Aorta (tissue), 5 donors: Measurements from ENCODE around the gene STRA8. TPM values are rescaled to one million over a fixed set of nuclear protein-coding genes. Genes with fewer than 3 reads are reported as not detected.

Experiments
- ATAC-seq: fragments of 200-7000 bp; cut with Tn5 transposase; one replicate; pipeline ENCODE4 v1.9.1; 2022; ENCODE audit warnings: moderate library complexity; ENCODE audit not compliant: low FRiP score
- DNase-seq, 2 donors: peaks; one replicate each; pipeline ENCODE4 v3.0.0-alpha.2; 2020
- H3K27ac ChIP-seq, 2 donors: one replicate each; pipeline ENCODE4 v1.5.1; 2013; ENCODE audit warnings: low read length in 2 of 2, mild to moderate bottlenecking in 2 of 2, moderate library complexity in 2 of 2, control low read depth in 1 of 2, inconsistent platforms in 1 of 2, low read depth in 1 of 2
- H3K27me3 ChIP-seq, 2 donors: one replicate each; pipeline ENCODE4 v1.6.1; 2013; ENCODE audit warnings: control low read depth in 1 of 2, low read length in 1 of 2, mild to moderate bottlenecking in 1 of 2, moderate library complexity in 1 of 2; ENCODE audit not compliant: insufficient read depth in 2 of 2, control insufficient read depth in 1 of 2
- H3K36me3 ChIP-seq, 2 donors: one replicate each; pipeline ENCODE4 v1.6.1; 2013; ENCODE audit warnings: control low read depth in 1 of 2, low read length in 1 of 2, mild to moderate bottlenecking in 1 of 2; ENCODE audit not compliant: insufficient read depth in 2 of 2, control insufficient read depth in 1 of 2
- H3K4me1 ChIP-seq, 2 donors: one replicate each; pipeline ENCODE4 v1.6.1; 2013; ENCODE audit warnings: low read length in 2 of 2, control low read depth in 1 of 2, mild to moderate bottlenecking in 1 of 2, moderate library complexity in 1 of 2; ENCODE audit not compliant: insufficient read depth in 2 of 2, control insufficient read depth in 1 of 2
- H3K4me3 ChIP-seq, 2 donors: one replicate each; pipeline ENCODE4 v1.5.1; 2013; ENCODE audit warnings: low read length in 2 of 2, control low read depth in 1 of 2, mild to moderate bottlenecking in 1 of 2
- H3K9me3 ChIP-seq: one replicate; pipeline ENCODE4 v1.6.1; 2013; ENCODE audit warnings: mild to moderate bottlenecking, low read length; ENCODE audit not compliant: control insufficient read depth
- WGBS, 2 donors: extraction: QIAGEN DNeasy Blood & Tissue Kit; methylation state at CpG; one replicate each; pipeline ENCODE4 v1.1.7; 2013; 5-methylcytosine and 5-hydroxymethylcytosine counted together
- intact Hi-C, 2 donors: fragments of 100-400 bp; cut with DNase I; formaldehyde crosslinking; loops; one replicate each; pipeline versions ENCODE4 v1.14.2 to v1.15.0; 2022
- long read RNA-seq, 2 donors: library from polyadenylated mRNA; unstranded; transcript quantifications; one replicate each; pipeline ENCODE4 v2.0.0, GENCODE V29; 2020 to 2021
- polyA plus RNA-seq, 2 donors: library from polyadenylated mRNA; stranded (reverse); fragments of 200-250 nt; gene quantifications; one replicate each; pipeline ENCODE4 v1.2.3, GENCODE V29; 2013
- total RNA-seq, 2 donors: library from RNA; stranded (reverse); fragmentation: NEBNext Ultra II Directional; extraction: Animal tissue kit (Norgen Biotek cat#: 25700); gene quantifications; one replicate each; pipeline ENCODE4 v1.2.1, GENCODE V29; 2021
- donor health status: healthy with polysubstance abuse.
- donor health status: Bipolar disorder and iron deficiency.
- donor health status: DM: no; HTN: no; CAD: no.
- donor health status: DM: no; HTN: no; CAD: no.
- donor health status: DM: yes; HTN: yes; CAD: no.

STRA8 gene, protein sequence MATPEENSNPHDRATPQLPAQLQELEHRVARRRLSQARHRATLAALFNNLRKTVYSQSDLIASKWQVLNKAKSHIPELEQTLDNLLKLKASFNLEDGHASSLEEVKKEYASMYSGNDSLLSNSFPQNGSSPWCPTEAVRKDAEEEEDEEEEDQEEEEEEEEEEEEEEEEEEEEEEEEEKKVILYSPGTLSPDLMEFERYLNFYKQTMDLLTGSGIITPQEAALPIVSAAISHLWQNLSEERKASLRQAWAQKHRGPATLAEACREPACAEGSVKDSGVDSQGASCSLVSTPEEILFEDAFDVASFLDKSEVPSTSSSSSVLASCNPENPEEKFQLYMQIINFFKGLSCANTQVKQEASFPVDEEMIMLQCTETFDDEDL
- total RNA-seq (not detected), polyA plus RNA-seq (not detected)
- long read RNA-seq, donor 1, result 0 reads
- long read RNA-seq, donor 2, result 0 reads

GRCh38 chr7:135233570-135233969 lies at the start of gene STRA8:
STRA8 (plus strand) TSS chr7:135233838; CDS start chr7:135240525, 6,687 bp downstream.
- no peaks in the 10 kb centered on the region for H3K36me3 ChIP-seq
- 92 to 94% methylated on average over 28 of the region's 28 CpGs for WGBS, 2 donors
- intact Hi-C loops, result no loop called here
- no peaks in the 10 kb centered on the region for H3K27me3 ChIP-seq
- no peak for ATAC-seq
- H3K4me3 ChIP-seq, result no peak within 1 kb of the TSS
- no peaks in the 10 kb centered on the region for H3K4me1 ChIP-seq
- DNase-seq, result no peak
- no peaks in the 10 kb centered on the region for H3K9me3 ChIP-seq
- no peak within 1 kb of the TSS for H3K27ac ChIP-seq

DNA sequence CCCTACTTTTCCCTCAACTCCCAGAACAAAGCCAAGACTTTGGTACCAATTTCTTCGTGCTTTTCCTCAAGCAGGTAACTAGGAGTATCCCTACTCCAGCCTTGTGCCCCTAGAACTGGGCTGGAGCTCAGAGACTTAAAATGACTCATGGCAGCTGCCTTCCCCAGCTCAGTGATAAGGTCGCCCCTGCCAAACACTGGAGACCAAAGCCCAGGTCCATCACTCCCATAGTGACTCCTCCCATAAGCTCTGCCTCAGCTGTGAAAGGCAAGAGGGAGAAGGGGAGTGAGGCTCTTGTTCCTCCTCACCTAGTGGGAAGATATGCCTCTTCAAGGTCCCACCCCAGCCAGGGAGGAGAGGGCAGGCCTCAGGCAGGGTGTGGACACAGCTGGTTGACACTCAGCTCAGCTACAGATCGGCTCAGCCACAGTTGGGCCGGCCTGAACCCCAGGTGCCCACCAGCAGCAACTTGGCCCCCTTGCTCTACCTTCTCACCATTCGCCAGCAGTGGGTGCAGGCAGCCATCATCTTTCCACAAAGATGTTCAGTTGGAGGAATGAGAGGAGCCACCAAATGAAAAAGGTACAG lies 49.3 kb upstream of the STRA8 start:
- H3K4me3 ChIP-seq, result no peak overlapping the region
- H3K4me1 ChIP-seq, result no peaks in the 10 kb centered on the region
- ATAC-seq (no peak), DNase-seq (no peak)
- intact Hi-C loops, result no loop called here
- no peaks in the 10 kb centered on the region for H3K27me3 ChIP-seq
- H3K9me3 ChIP-seq, result peaks cover 12% of the 10 kb centered on the region
- H3K36me3 ChIP-seq, result peaks cover 12 to 18% of the 10 kb centered on the region in 2 donors
- H3K27ac ChIP-seq, result no peak overlapping the region
- WGBS, 2 donors, result 93% methylated on average over 5 of the region's 5 CpGs

- DNase-seq (peak in 1 of 2 donors; percentile 51), ATAC-seq (no peak)
- intact Hi-C loops, result no loop called here
- WGBS, 2 donors, result 87 to 89% methylated on average over 7 of the region's 7 CpGs
- no peak overlapping the region for H3K27ac ChIP-seq
- H3K27me3 ChIP-seq, result no peaks in the 10 kb centered on the region
- peaks cover 12% of the 10 kb centered on the region for H3K9me3 ChIP-seq
- no peak overlapping the region for H3K4me3 ChIP-seq
- peaks cover 12 to 18% of the 10 kb centered on the region in 2 donors for H3K36me3 ChIP-seq
- H3K4me1 ChIP-seq, result no peaks in the 10 kb centered on the region
These were observed 48.0 kb upstream of the STRA8 start for GRCh38 chr7:135185471-135186260.

DNA sequence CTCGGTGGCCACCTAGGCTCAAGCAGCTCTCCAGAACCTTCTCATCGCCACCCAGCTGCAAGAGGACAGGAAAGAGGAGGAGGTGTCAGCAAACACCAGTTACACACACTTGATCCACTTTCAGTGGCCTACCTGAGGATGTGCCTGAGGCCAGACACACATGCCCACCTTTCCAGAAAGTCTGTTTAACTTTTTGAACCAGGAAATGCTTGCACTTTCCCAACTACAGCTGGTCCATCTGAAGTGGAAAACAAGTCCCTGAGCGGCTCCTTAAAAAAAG lies 47.4 kb upstream of the STRA8 start:
- Histone ChIP-seq H3K9me3 (peaks cover 10% of the 10 kb centered on the region), H3K4me3 (no peak overlapping the region), H3K27me3 (no peaks in the 10 kb centered on the region), H3K36me3 (peaks cover 12 to 18% of the 10 kb centered on the region in 2 donors), H3K27ac (no peak overlapping the region), H3K4me1 (no peaks in the 10 kb centered on the region)
- 94 to 98% methylated on average over 3 of the region's 3 CpGs for WGBS, 2 donors
- no peak for DNase-seq
- ATAC-seq, result no peak
- intact Hi-C loops, result no loop called here

DNA sequence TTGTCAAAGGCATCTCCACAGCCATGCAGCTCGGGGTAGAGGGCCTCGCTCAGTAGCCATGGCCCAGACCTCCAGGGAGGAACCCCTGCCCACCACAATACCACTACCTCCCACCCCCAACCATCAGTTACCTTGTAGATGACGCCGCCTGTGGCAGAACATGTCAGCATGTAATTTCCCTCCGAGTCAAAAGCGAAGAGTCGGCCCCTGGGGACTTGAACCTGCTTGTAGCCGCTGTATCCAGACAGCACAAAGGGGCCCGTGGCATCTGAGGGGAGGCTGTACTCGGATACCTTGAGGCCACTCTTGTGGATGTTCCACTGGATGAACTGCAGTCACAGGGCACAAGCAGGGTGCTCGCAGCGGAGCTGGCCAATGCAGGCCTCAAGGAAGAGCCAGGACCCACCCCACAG lies 46.8 kb upstream of the STRA8 start:
- intact Hi-C loops, result no loop called here
- no peak for ATAC-seq
- H3K27ac ChIP-seq, result no peak overlapping the region
- H3K4me1 ChIP-seq, result no peaks in the 10 kb centered on the region
- H3K4me3 ChIP-seq, result no peak overlapping the region
- H3K36me3 ChIP-seq, result peaks cover 12 to 18% of the 10 kb centered on the region in 2 donors
- no peaks in the 10 kb centered on the region for H3K27me3 ChIP-seq
- peaks cover 10% of the 10 kb centered on the region for H3K9me3 ChIP-seq
- DNase-seq, result peak in 1 of 2 donors; percentile 67
- 85 to 86% methylated on average over 12 of the region's 12 CpGs for WGBS, 2 donors

DNA sequence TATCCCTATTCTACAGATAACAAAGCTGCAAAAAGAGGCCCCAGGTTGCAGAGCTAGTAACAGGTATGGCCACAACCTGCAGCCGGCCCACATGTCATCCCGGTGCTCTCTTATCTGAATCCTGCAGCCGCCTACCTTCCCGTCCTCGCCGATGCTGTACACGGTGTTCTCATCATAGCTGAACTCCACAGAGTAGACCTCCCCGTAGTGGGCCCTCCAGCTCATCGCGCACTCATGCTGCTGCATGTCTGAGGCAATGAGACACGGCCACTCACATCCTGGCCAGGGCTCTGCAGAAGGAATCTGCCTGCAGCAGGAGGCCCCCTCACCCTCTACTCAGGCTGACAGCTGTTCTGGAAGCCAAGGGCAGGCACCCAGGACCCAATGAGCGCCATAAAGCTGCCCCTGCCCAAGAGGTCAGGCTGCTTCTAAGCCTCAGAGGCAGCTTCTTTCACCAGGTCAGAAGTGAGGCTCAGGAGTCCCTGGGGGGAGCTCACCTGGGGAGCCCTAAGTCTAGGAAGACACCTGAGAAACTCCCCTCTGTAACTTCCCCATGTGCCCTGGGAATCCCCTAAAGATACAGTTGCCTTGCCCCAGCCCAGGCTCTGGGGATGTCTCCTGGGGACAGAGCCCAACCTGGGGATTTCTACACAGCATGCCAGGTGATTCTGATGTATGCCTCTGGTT lies 45.2 kb upstream of the STRA8 start:
- H3K4me3 ChIP-seq, result no peak overlapping the region
- peaks cover 5 to 15% of the 10 kb centered on the region in 2 donors for H3K36me3 ChIP-seq
- no peak overlapping the region for H3K27ac ChIP-seq
- intact Hi-C loops, result no loop called here
- no peaks in the 10 kb centered on the region for H3K9me3 ChIP-seq
- no peaks in the 10 kb centered on the region for H3K4me1 ChIP-seq
- no peak for ATAC-seq
- WGBS, 2 donors, result 94 to 98% methylated on average over 12 of the region's 12 CpGs
- DNase-seq, result peak; percentile 22 to 53
- H3K27me3 ChIP-seq, result no peaks in the 10 kb centered on the region

DNA sequence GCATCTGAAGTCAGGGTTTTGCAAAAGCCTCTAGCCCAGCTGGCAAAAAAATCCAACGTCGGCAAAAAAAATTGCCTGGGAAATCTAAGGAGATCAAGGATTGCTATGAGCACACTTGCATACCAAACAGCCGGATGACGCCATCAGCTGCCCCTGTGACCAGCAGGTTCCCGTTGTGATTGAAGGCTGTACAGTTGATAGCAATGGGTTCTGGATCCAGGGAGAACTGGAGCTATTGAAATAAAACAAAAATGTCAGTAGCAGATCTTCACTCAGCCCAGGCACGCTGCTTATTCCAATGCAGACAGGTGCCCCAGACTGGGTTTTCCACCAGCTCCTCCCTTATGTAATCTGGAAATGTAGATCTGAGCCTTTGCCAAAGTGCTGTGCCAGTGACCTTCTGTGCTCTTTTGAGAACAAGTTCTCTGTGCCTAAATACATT lies 44.4 kb upstream of the STRA8 start:
- H3K36me3 ChIP-seq, result peaks cover 2 to 13% of the 10 kb centered on the region in 2 donors
- H3K9me3 ChIP-seq, result no peaks in the 10 kb centered on the region
- 90 to 92% methylated on average over 6 of the region's 6 CpGs for WGBS, 2 donors
- no peak overlapping the region for H3K27ac ChIP-seq
- H3K4me3 ChIP-seq, result no peak overlapping the region
- intact Hi-C loops, result no loop called here
- ATAC-seq, result no peak
- H3K4me1 ChIP-seq, result no peaks in the 10 kb centered on the region
- H3K27me3 ChIP-seq, result no peaks in the 10 kb centered on the region
- DNase-seq, result peak; percentile 9 to 15

GRCh38 chr7:135189961-135190360 lies 43.7 kb upstream of the STRA8 start:
- ATAC-seq (no peak), DNase-seq (peak in 1 of 2 donors; percentile 5)
- no peak overlapping the region for H3K27ac ChIP-seq
- no peak overlapping the region for H3K4me3 ChIP-seq
- H3K9me3 ChIP-seq, result no peaks in the 10 kb centered on the region
- H3K27me3 ChIP-seq, result no peaks in the 10 kb centered on the region
- peaks cover 0 to 9% of the 10 kb centered on the region in 2 donors for H3K36me3 ChIP-seq
- no peaks in the 10 kb centered on the region for H3K4me1 ChIP-seq
- intact Hi-C loops, result no loop called here
- 75 to 82% methylated on average over 4 of the region's 4 CpGs for WGBS, 2 donors
